Skeletal muscle cell (primary cell): ENCODE data around the gene MLST8.
"Not testable (repeated sequence)": the region's sequence is repeated elsewhere in the genome, so short reads cannot be mapped to it uniquely, and the experiment has no call there.

Source experiments
- DNase-seq: peaks from one replicate; pipeline ENCODE4 v3.0.0-alpha.2; 2010; ENCODE audit warnings: low read depth
- H3K4me3 ChIP-seq: 2 replicates; pipeline ENCODE4 v1.5.1; 2011; ENCODE audit warnings: low read depth, mild to moderate bottlenecking, control low read depth, low read length, moderate library complexity

MLST8 gene

DNA sequence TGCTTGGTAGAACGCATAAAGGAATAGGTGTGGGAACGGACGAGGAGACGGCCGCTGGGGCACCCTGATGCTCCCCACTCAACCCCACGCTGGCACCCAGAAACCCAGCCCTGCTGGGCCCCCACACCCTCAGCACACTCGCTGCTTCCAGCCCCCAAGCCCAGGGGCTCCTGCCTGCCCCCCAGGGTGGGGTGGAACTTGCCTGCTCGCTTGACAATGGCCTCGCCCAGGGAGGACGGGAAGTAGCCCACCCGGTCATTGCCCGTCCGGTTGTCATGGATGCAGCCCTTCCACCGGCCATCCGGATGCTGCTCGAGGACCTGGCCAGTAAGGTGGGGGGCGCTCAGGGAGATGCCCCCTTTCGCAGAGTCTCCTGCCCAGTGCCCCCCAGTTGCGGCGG lies 18.7 kb upstream of the MLST8 start:
- no peak for DNase-seq

DNA sequence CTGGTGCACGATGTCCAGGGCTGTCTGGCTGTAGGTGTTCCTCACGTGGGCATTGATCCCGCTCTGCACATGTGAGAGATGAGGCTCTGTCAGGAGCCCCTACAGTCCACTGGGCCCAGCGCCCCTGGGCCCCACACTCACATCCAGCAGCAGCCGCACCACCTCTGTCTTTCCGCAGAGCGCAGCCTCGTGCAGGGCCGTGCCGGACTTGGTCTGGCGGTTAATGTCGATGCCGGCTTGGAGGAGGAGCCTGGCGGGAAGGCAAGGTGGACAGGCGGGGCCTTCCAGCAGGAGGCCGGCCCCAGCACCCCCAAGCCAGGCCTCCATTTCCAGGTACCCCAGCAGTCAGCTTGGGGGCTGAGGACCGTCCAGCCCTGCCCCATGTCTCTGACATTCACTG lies 18.0 kb upstream of the MLST8 start:
- H3K4me3 ChIP-seq = no peak overlapping the region
- no peak for DNase-seq

More for the DNA sequence above, 18.7 kb upstream of the MLST8 start:
- no peak overlapping the region for H3K4me3 ChIP-seq

DNA sequence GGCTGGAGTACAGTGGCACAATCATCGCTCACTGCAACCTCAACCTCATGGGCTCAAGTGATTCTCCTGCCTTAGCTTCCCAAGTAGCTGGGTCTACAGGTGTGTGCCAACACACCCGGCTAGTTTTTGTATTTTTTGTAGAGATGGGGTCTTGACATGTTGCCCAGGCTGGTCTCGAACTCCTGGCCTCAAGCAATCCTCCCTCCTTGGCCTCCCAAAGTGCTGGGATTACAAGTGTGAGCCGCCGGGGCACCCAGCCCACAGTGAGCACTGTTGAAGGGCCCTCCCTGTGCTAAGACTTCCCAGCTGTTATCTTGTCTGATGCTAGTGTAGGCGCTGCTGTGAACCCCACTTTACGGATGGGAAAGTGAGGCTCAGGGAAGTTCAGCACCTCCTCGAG lies 16.9 kb upstream of the MLST8 start:
- H3K4me3 ChIP-seq = no peak overlapping the region

DNA sequence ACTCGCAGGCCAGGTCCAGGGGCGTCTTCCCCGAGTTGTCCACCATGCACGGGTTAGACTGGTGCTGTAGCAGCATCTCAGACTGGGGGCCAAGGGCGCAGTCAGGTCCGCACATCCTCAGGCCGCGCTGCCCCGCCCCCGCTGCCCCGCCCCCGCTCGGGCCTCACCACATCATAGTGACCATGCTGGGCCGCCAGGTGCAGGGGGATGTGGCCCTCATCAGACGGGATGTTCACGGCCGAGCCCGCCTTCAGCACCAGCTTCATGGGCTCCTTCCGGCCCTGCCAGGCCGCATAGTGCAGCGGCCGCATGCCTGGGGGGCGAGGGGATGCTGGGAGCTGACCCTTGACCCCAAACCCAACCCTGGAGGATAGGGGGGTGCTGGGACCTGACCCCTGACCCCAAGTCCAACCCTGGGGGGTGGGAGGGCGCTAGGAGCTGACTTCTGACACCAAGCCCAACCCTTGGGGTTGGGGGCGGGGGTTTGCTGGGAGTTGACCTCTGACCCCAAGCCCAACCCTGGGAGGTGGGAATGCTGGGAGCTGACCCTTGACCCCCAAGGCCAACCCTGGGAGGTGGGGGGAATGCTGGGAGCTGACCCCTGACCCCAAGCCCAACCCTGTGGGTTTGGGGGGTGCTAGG lies 15.9 kb upstream of the MLST8 start:
- no peak for DNase-seq
- no peak overlapping the region for H3K4me3 ChIP-seq

More for the DNA sequence above, 16.9 kb upstream of the MLST8 start:
- no peak for DNase-seq

DNA sequence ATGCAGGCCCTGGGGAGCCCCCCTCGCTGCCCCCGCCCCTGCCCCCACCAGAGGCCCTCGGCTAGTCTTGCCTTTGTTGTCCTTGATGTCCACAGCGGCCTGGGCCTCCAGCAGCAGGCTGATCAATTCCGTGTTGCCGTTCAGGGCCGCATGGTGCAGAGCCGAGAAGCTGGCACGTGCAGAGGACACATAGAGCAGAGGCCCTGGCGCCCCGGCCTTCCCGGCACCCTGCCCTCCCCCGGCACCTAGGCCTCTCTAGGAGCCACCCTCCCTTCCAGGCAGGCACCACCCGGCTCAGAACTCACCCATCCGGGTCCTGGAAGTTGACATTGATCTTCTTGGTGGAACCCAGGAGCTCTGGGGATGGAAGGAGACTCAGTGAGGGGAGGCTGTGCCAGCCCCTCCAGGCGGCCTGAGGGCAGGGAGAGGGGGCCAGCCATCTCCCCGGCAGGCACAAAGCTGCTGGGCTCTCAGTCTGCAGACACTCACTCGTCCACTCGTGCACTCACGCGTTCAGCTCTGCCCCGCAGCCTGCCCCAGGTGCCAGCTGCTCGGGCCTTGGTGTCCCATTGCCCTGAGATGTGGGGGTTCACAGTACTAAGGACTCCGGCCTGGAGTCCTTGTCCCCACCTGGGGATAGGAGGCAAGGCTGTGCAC lies 15.1 kb upstream of the MLST8 start:
- H3K4me3 ChIP-seq = no peak overlapping the region
- no peak for DNase-seq

DNA sequence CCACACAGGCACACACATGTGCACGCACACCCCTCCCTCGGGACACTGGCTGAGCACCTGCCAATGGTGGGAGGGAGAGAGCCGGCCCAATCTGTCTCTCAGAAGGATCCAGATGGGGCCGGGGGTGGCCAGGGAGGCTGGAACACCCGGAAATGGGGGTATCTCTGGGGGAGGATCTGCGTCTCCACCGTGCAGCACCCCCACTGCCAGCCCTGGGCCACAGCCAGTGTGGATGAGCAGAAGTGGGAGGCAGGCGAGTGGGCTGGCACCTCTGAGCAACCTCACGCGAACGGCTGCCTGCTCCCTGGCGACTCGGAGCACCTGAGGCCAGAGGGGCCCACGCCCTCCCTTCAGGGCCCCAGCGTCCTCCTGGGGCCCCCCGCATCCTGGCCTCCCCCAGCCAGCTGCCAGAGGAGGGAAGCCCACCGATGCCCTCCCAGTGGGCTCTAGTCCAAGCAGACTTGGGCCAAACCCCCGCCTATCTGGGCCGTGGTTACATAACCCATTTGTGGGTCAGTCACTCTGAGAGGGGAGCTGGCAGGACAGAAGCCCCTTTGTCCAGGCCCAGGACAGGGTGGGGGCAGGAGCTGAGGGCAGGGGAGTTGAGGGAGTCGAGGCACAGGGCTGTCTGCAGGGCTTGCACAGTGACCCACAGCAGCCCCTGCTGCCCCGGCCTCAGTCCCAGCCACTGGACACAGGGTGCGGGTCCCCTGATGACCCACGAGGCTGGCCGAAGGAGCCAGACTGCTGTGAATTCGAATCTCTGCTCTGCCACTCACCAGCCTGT lies 14.4 kb upstream of the MLST8 start:
- DNase-seq = no peak

DNA sequence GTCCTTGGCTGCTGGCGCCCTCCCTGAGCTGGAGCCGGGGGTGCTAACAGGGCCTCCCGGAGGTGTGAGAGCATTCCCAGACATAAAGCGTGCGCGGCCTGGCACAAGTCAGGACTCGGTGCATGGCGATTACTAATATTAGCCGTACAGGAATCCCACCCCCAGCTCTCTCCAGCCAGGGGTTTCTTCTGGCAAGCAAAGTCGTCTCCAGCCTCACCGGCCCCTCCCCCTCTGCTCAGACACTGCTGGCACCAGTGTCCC lies 13.9 kb upstream of the MLST8 start:
- DNase-seq = no peak
- H3K4me3 ChIP-seq = no peak overlapping the region

More for the DNA sequence above, 14.4 kb upstream of the MLST8 start:
- no peak overlapping the region for H3K4me3 ChIP-seq

DNA sequence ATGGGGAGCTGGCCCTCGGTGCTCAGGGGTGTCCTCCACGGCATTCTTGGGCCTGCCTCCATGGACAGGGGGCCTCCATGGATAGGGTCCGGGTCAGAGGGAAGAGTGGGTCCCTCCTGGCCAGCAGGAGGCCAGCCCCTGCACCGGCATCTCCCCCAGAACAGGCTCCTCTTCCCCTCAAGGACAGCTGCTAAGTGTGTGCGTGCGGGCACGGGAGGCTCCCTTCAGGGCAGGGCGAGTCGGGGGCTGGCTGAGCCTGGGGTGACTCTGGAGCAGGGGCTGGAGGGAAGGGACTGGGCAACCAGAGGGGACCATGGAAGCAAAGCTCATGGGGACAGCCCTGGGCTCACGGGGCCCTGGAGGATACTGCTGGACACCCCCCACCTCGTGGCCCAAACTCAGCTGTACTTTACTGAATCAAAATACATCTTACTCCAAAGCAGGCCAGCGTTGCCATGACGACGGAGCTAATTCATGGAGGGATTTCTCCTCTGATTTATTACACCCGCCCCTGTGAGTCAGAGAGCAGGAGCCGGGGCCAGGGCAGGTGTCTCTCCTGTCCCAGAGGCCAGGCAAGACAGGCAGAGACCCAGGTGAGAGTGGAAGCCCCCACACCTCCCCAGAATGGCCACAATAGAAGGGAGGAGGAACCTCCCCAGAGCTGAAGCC lies 11.0 kb upstream of the MLST8 start:
- DNase-seq = no peak
- no peak overlapping the region for H3K4me3 ChIP-seq

DNA sequence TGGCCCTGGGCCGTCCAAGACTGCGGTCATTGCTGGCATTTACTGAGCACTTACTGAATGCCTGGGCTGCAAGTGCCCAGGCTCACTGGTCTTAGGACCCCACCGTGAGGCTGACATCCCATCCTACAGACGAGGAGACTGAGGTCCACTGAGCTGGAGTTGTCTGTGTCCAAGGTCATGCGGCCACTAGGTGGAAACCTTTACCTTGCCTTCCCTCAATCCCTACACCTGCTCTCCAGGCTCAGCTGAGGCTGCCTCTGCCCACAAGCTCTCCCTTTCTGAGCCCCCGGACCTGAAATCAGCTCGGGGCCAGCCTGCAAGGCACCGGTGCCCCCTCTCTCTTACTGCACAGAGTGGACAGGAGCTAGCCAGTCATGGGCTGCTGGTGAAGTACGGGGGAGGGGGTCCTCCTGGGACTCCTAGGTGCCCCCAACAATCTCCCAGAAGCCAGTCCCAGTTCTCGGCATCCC lies 10.4 kb upstream of the MLST8 start:
- no peak for DNase-seq
- H3K4me3 ChIP-seq = no peak overlapping the region

DNA sequence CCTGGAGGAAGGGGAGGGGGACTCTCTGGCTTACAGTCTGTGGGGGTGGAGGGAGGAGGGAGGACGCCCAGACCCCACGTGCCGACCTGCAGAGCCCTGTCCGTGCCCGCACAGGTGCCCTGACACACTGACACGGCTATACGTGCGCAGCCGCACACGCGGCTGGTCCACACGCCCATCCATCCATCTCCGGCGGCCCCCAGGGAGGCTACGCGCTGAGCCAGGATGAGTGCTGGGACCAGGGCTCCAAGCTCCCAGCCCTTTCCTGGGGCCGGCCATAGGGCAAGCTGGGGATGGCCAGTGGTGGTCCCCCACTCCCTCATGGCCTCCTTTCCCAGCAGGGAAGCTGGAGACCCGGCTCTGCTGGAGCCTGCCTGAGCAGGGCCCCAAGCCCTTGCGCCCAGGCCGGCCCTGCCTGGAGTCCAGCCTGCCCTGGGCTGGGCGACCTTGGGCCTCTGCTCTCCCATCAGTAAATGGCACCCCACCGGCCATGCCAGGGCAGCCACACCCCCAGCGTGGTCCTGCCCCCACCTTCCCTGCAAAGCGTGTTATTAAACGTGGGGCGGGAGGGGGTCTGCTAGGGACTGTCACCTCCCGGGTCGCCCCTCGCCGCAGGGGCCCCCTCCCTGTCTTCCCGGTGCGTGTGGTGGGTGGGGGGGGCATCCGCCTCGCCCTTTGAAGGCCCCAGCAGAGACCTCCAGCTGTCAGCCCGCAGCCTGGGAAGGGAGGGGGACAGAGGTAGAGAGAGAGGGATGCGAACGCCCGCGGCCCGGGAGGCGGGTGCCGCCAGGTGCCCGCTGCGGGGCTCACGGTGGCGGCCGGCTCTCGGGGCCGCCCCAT lies 9.7 kb upstream of the MLST8 start:
- peak overlapping the region; percentile 41 for H3K4me3 ChIP-seq
- no peak for DNase-seq

DNA sequence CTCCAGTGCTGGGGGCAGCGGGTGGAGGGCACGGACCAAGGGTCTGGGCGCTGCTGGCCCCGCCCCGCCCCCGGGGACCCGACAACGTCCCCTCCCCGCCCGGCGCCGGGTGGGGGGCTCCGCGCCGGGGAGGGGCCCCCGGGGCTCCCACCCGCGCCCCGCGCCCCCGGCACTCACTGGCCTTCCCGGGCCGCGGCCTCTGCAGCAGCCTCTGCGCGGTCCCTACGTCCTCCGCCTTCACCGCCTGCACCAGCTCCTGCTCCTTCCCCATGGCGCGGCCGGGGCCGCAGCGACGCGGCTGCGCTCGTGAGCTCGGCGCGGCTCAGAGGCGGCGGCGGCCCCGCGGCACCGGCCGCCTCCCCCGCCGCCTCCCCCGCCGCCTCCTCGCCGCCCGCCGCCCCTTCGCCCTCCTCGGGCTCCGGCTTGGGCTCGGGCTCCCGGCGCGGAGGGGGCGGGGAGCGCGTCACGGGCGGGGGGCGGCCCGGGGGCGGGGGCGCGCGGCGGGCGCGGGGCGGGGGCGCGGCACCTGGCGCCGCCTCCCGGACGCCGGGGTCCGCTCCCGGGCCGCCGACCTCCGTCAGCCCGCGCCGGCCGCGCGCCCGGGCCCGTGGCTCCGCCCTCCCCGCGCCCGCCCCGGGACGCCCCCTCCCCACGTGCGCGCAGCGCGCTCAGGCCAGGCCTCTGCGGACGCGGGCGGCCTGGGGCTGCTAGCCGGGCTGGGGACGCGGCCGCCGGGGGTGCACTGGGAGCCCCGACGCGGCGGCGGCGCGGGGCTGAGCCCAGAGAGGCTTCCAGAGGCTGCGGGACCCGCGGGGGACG lies 8.9 kb upstream of the MLST8 start, which contains the start of gene CASKIN1:
Gene CASKIN1, minus strand, starts transcription at position 444 of the 819 bp plus-strand sequence. Its CDS starts 173 bp downstream, at position 271.
- DNase-seq = no peak
- peak within 1 kb of the TSS; percentile 41 for H3K4me3 ChIP-seq

DNA sequence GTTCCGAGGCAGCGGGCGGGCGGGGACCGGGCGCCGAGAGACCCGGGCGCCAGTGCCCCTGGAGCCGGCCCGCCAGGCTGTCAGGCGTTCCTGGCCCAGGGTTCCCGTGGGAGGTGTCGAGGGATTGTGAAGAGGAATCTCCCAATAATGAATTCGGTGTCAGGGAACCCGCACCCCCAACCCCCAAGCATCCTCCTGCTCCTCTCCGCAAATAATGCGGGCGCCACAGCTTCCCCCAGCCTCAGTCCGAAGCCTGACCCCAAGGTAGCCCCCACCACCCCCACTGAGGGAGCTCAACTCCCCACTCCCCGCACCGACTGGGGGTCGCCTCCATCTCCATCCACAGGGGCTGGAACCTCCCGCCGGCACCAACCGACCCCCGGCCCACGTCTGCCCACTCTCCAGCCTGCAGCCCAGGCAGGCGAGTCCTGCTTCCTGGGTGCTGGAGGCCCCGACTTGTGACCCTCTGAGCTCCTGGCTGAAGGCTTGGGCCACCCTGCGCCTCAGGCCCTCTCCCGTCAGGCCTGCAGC lies 8.2 kb upstream of the MLST8 start:
- H3K4me3 ChIP-seq = peak overlapping the region; percentile 15
- no peak for DNase-seq

DNA sequence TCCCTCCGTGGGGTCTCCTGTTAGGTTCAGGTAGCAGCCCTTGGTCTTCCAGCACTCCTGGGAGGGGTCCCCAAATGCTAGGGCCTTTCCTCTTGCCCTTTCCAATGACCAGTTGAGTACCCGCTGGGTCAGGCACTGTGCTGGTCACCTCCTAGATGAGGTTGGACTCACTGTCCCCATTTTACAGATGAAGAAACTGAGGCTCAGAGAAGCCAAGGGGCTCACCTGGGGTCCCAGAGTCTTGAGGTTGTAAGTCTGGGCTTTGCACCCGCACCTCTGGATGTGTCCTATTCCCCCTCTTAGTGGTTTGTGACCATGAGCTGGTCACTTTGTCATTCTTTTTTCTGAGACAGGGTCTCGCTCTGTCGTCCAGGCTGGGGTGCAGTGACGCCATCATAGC lies 7.5 kb upstream of the MLST8 start:
- H3K4me3 ChIP-seq = no peak overlapping the region
- no peak for DNase-seq

DNA sequence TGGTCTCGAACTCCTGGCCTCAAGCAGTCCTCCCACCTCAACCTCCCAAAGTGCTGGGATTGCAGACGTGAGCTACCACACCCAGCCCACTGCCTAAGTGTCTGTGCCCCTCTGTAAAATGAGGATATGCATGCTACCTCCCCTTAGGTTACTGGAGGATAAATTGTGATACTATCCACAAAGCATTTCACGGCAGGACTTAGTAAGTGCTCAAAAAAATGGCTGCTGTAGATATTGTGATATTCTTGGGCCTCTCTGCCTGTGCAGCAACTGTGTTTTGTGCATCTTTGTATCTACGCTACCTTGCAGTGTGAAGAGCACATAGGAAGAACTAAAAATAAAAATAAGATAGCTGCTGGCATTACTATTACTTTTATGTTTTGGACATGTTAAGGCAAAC lies 7.0 kb upstream of the MLST8 start:
- H3K4me3 ChIP-seq = no peak overlapping the region
- no peak for DNase-seq

DNA sequence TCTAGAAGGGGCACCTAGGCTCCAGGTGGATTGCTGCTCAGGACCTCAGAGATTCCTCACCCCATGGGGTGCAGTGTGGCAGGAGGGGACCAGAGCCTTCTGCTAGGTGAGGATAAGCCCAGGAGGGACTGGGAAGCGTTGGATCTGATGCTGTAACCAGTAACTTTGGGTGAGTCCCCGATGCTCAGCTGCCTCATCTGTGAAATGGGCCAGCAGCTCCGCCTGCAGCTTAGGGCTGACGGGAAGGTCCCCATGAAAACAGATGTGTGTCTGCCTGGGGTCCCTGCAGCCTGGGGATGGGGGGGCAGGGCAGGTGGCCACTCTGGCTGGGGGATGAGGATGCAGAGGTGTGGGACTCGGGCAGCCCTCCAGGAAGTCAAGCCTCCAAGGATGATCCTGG lies 6.2 kb upstream of the MLST8 start:
- H3K4me3 ChIP-seq = no peak overlapping the region
- DNase-seq = no peak

DNA sequence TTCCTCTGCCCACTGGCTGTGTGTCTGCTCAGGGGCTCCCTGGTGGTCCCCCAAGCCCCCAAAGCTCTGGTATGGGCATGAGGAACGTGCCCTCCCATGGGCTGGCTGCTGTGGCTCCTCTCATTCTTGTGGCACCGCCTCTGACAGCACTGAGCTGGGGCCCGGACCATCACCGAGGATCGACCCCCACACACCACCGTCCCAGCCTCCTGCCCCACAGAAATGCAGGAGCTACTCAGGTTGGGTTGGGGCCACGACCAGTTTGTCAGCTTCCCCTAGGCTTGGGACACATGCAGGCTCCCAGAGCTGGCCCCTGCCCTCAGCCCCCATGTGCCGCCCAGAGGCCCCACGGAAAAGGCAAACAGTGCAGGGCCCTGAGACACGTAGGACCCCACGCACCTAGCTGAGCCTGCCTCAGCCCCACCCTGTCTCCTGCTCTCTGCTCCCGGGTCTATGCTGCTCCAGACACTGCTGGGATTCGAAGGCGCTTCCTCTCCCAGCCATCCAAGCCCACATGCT lies 5.6 kb upstream of the MLST8 start:
- no peak overlapping the region for H3K4me3 ChIP-seq

DNA sequence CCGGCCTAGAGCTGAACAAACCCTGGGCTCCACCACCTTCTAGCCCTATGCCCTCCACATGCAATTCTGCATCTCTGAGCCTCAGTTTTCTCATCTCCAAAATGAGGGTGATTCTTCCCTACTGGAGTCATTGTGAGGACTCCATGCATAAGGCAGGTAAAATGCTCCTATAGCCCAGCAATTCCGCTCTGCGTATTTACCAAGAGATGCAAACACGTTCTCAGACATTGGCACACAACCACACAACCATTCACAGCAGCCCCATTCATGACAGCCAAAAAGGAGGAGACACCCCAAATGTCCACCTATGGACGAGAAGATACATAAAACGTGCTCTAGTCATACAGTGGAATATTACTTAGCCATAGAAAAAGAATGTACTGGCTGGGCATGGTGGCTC lies 4.9 kb upstream of the MLST8 start:
- no peak for DNase-seq
- H3K4me3 ChIP-seq = no peak overlapping the region

More for the DNA sequence above, 5.6 kb upstream of the MLST8 start:
- no peak for DNase-seq

DNA sequence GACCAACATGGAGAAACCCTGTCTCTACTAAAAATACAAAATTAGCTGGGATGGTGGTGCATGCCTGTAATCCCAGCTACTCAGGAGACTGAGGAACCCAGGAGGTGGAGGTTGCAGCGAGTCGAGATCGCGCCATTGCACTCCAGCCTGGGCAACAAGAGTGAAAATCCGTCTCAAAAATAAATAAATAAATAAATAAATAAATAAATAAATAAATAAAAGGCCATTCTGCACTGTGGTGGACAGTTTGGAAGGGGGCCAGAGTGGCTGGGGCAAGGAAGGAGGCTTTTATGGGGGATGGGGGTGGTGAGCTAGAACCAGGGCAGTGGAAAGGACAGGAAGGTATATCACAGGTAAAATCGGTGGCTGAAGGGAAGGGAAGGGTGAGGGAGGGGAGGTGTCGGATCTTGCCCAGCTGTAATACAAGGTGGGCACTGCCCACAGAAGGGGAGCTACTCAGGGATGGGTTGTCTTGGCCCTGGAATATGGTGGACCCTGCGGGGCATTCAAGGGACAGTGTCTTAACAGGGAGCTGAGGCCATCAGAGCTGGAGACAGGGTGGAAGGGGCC lies 2.0 kb upstream of the MLST8 start:
- DNase-seq = not testable (repeated sequence)

More for the DNA sequence above, 2.0 kb upstream of the MLST8 start:
- H3K4me3 ChIP-seq = not testable (repeated sequence)
